Raji (cell line): ENCODE results near the gene SOWAHB.

Experiments
- POLR2A ChIP-seq: IDR thresholded peaks from 2 replicates; pipeline ENCODE4 v1.6.1; 2011; ENCODE audit warnings: low read depth, low read length, control low read depth; ENCODE audit not compliant: insufficient read depth

Gene SOWAHB

GRCh38 chr4:76902233-76902890, 4.4 kb upstream of the SOWAHB start:
- no peak for TF ChIP-seq POLR2A

- TF ChIP-seq POLR2A, result no peak
These were observed 1.2 kb upstream of the SOWAHB start for GRCh38 chr4:76898949-76899645.

DNA sequence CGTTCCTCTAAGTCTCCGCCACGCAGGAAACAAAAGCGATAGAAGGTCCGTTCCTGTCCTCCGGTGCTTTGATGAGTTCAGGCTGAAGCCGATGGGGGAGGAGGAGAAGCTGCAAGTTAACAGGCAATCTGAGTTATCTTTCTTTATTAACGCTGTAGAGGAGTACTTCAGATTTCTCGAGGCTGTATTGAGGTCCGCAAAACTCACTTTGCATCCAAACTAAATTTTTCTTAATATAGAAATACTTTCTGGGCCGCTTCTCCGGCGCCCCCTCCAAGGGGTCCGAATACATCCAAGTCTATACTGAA, 395 bp upstream of the SOWAHB start:
- TF ChIP-seq POLR2A, result no peak

- TF ChIP-seq POLR2A, result no peak
These were observed 1.1 kb downstream of the SOWAHB start for GRCh38 chr4:76896614-76897535.

DNA sequence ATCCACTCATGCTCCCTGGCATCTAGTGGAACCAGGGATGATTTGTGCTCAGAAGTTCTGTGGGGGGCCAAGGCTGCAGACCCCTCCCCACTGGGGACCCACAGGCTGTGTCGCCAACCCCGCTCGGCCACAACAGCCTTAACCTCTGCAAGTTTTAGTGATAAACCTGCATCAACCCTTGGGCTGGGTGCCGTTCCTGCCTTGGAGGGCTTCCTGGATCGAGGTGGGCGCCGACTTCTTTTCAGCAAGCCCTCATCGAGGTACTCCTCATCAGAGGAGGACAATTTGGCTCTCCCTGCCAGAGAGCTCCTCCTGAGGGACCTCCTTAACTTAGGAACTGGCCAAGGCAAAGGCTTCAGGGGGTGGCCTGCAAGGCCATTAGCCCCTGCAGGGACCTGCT, 1.9 kb downstream of the SOWAHB start:
- no peak for TF ChIP-seq POLR2A

GRCh38 chr4:76895619-76896018, 2.3 kb downstream of the SOWAHB start:
- TF ChIP-seq POLR2A, result no peak

DNA sequence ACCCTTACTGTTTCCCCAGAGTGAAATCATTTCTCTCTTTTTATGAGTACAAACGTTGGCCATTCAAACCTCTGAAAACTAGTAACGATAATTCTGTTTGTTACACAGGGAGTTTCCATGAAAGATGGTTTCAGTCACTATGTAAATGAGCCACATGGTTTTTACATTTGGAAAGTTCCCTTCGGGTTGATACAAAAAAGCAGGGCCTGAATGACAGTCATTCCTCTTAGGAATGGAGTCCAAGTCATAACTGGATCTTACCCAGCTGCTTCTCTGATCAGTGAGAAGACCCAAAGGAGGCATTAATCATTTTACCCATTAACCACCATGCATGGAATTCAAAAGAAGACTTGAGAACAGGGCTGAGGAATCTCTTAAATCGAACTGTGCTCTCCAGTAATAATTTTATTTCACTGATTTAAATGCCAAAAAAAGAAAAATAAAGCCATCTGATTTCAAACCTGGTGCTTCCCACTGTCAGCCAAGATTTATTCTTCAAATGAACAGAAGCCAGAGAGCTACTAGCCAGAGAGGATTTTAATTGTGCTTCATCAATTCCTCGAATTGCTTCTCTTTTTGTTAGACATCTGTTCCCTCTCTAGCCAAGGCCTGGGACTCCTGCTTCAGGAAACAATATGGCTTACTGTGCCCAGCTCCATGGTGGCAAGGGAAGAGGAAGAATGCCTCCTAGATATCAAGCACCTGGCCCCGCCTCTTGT, 3.2 kb downstream of the SOWAHB start:
- TF ChIP-seq POLR2A, result no peak

- no peak for TF ChIP-seq POLR2A
These were observed 5.3 kb downstream of the SOWAHB start for GRCh38 chr4:76892601-76893000.

GRCh38 chr4:76892001-76892400, 5.9 kb downstream of the SOWAHB start:
- TF ChIP-seq POLR2A, result no peak

- TF ChIP-seq POLR2A, result no peak
These were observed 11.0 kb downstream of the SOWAHB start for GRCh38 chr4:76886848-76887441.

DNA sequence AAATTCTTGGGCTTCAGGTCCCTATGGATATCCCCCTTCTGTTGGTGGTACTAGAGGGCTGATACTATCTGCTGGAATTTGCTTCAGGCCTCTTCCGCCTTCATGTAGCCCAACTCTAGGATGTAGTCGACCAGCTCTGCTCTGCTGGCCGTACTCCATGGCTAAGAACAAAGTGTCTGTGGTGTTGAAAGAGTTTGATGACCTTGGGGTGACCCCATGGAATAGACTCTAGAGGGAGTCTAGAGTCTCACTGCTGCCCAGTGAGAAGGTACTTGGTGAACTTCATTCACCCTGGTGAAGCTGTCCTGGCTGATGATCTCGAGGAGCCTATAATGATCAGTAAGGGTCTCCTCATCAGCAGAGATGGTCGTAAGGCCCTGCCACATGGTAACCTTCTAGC, 11.7 kb downstream of the SOWAHB start:
- no peak for TF ChIP-seq POLR2A

DNA sequence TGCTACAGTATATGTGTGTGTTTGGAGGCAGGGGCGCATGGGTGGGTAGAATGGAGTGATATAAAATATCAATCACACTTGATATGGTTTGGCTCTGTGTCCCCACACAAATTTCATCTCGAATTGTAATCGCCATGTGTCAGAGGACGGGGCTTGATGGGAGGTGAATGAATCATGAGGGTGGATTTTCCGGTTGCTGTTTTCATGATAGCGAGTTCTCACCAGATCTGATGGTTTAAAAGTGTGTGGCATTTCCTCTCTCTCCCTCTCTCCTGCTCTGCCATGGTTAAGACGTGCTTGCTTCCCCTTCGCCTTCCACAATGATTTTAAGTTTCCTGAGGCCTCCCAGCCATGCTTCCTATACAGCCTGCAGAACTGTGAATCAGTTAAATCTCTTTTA, 14.8 kb downstream of the SOWAHB start:
- no peak for TF ChIP-seq POLR2A

DNA sequence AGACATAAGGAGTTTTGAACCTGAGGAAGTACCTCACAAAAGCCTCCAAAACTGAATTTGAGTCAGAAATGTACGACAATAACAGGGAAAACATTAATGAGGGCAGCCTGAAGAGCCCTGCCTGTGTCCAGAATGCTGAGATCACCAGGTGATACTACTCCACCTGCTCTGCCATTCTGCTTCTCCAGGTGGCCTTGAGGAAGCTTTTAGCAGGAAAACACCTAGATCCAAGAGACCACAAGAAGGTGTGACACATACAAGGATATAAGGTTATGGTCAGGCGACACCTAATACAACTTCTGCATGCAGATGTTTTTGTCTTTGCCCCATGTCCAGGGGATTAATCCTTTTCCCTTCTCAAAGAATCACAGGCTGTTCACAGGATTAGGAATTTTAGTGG, 15.3 kb downstream of the SOWAHB start:
- TF ChIP-seq POLR2A, result no peak

- TF ChIP-seq POLR2A, result no peak
These were observed 16.6 kb downstream of the SOWAHB start for GRCh38 chr4:76881375-76881774.
